Activated CD4-positive, alpha-beta memory T cell treated with anti-CD3 and anti-CD28 coated beads, Interleukin-2, amount 10 ng/mL, durations not matched to agents 7 days and 5 days (primary cell): ENCODE measurements around the gene CSF3R. TPM values are rescaled to one million over a fixed set of nuclear protein-coding genes. Genes with fewer than 3 reads are reported as not detected.

Experiments used
- CTCF ChIA-PET: fragments of 350-600 bp; sonication (Branson Sonifier 250); formaldehyde crosslinking; loops from one replicate; lab custom pipeline; 2021; ENCODE audit warnings: antibody characterized with exemption, inconsistent platforms; lab: Charles Lee
- POLR2A ChIA-PET: fragments of 350-600 bp; sonication (Branson Sonifier 250); formaldehyde crosslinking; loops from one replicate; lab custom pipeline; 2021; ENCODE audit warnings: antibody characterized with exemption; lab: Charles Lee
- DNase-seq: peaks from one replicate; pipeline ENCODE4 v3.0.0-alpha.2; 2020
- H3K27ac Mint-ChIP-seq: one replicate; pipeline ENCODE4 v1.8.0; 2021; ENCODE audit warnings: mild to moderate bottlenecking, mixed read lengths
- H3K27me3 Mint-ChIP-seq: one replicate; pipeline ENCODE4 v1.8.0; 2021; ENCODE audit warnings: mixed read lengths
- H3K36me3 Mint-ChIP-seq: one replicate; pipeline ENCODE4 v1.8.0; 2021; ENCODE audit warnings: low read depth, mixed read lengths
- H3K4me1 Mint-ChIP-seq: one replicate; pipeline ENCODE4 v1.8.0; 2021; ENCODE audit warnings: mixed read lengths
- H3K4me3 Mint-ChIP-seq: one replicate; pipeline ENCODE4 v1.8.0; 2021; ENCODE audit warnings: mild to moderate bottlenecking, mixed read lengths
- H3K9me3 Mint-ChIP-seq: one replicate; pipeline ENCODE4 v1.8.0; 2021; ENCODE audit warnings: mixed read lengths
- total RNA-seq, 2 experiments: library from RNA; stranded (reverse); gene quantifications; one replicate each; pipeline ENCODE4 v1.2.3, GENCODE V29; 2021

CSF3R gene
- total RNA-seq, 2 experiments from 2014 or later: 0.43 TPM

DNA sequence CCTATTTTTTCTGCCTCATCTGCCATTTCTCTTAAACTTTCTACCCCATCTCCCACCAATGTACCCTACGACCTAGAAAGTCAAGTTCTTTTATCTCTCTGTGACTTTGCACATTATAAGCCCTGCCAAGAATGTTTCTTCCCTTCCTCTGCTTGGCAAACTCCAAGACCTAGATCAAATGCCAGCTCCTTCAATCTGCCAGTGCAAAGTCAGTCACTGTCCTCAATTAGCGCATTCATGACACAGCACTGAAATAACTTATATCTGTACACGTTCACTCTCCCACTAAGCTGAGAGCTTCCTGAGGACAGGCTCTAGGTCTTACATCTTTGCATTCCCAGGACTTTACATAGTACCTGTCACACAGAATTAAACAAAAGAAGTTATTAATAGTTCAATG is 63.6 kb downstream of the CSF3R start:
- ChIA-PET CTCF (interaction anchor here (1.3 to 4.9 kb wide), 10 partner anchors 8 to 270 kb away, joined by 3 to 31 read pairs (median 6); partner anchors contain the start of genes SH3D21 and TRAPPC3), POLR2A (interaction anchor here (1.1 to 1.9 kb wide), 3 partner anchors 32 to 95 kb away, joined by 4 to 9 read pairs (median 5); partner anchors contain the start of genes EVA1B and MRPS15)
- H3K4me3 Mint-ChIP-seq: no peak overlapping the region
- H3K36me3 Mint-ChIP-seq: no peaks in the 10 kb centered on the region
- no peaks in the 10 kb centered on the region for H3K9me3 Mint-ChIP-seq
- no peak overlapping the region for H3K27ac Mint-ChIP-seq
- no peaks in the 10 kb centered on the region for H3K27me3 Mint-ChIP-seq
- peaks cover 15% of the 10 kb centered on the region for H3K4me1 Mint-ChIP-seq
- DNase-seq: no peak

- peaks cover 20% of the 10 kb centered on the region for H3K4me1 Mint-ChIP-seq
- no peak overlapping the region for H3K27ac Mint-ChIP-seq
- POLR2A ChIA-PET: no interaction called here
- no peaks in the 10 kb centered on the region for H3K36me3 Mint-ChIP-seq
- no peak for DNase-seq
- H3K27me3 Mint-ChIP-seq: no peaks in the 10 kb centered on the region
- CTCF ChIA-PET: interaction anchor here (1.0 to 4.9 kb wide), 4 partner anchors 67 to 475 kb away, joined by 4 to 31 read pairs (median 5); no protein-coding TSS in a partner anchor
- no peak overlapping the region for H3K4me3 Mint-ChIP-seq
- H3K9me3 Mint-ChIP-seq: no peaks in the 10 kb centered on the region
Measured at GRCh38 chr1:36417931-36418330, 64.8 kb downstream of the CSF3R start.

Other genes with a start within 250 kb of the CSF3R start
- 10 to 100 TPM; 18.9 to 19.3 TPM for gene SH3D21, start 176.5 kb downstream of the CSF3R start, total RNA-seq
- 10 to 100 TPM; 25.5 to 28.7 TPM for gene EVA1B, start 159.3 kb downstream of the CSF3R start, total RNA-seq
- 10 to 100 TPM; 75.2 to 76.8 TPM for gene STK40, start 97.0 kb downstream of the CSF3R start, total RNA-seq
- gene LSM10, start 85.0 kb downstream of the CSF3R start, total RNA-seq: 10 to 100 TPM; 41.4 TPM
- 1 to 10 TPM; 1.3 to 1.7 TPM for gene OSCP1, start 32.5 kb downstream of the CSF3R start, total RNA-seq
- gene MRPS15, start 18.5 kb downstream of the CSF3R start, total RNA-seq: 10 to 100 TPM; 92.3 to 99.9 TPM